Measurements from ENCODE around the gene HDAC4. TPM values are rescaled to one million over a fixed set of nuclear protein-coding genes. Genes with fewer than 3 reads are reported as not detected.

The HDAC4 gene
- total RNA-seq, 1 experiment from 2014 or later = 40.1 TPM

GRCh38 chr2:239232195-239232578, 168.6 kb downstream of the HDAC4 start:
- TF ChIP-seq REST (IDR thresholded peaks at IDR 0.05; ENCODE audit: insufficient read depth in 1 of 2, low read depth in 2 of 2, low read length in 1 of 2) = no peak
- TF ChIP-seq SIN3A (IDR thresholded peaks at IDR 0.05; ENCODE audit: borderline replicate concordance, insufficient read depth, low read depth, low read length) = no peak
- TF ChIP-seq TCF7L2 (IDR thresholded peaks at IDR 0.05; ENCODE audit: low read depth, low read length) = no peak
- TF ChIP-seq POLR2AphosphoS5 (IDR thresholded peaks at IDR 0.05; ENCODE audit: low read depth, low read length) = no peak
- TF ChIP-seq CTCF (IDR thresholded peaks at IDR 0.05) = no peak
- no peaks in the 10 kb centered on the region for H3K9me3 ChIP-seq (ENCODE audit: control insufficient read depth, insufficient read depth, low read depth, low read length)
- H3K36me3 ChIP-seq (ENCODE audit: control insufficient read depth, insufficient read depth, low read length) = no peaks in the 10 kb centered on the region
- H3K27ac ChIP-seq (ENCODE audit: low read length) = no peak overlapping the region
- CTCF ChIA-PET = no interaction called here
- no TSS peak for BruUV-seq (replicated peaks)
- DNase-seq (ENCODE audit: low read depth, low spot score) = no peak
- ATAC-seq = no peak
- H3K4me3 ChIP-seq (ENCODE audit: low read depth in 2 of 2, low read length in 2 of 2) = no peak overlapping the region
- H3K4me1 ChIP-seq (ENCODE audit: control insufficient read depth, insufficient read depth, low read length) = no peaks in the 10 kb centered on the region; the same call in 1 of the 2 replicates
- in situ Hi-C loops (cut with HindIII; ENCODE audit: low pct_unique_long_range_greater_than_20kb, low sequenced_read_pairs) = no loop called here
- POLR2A ChIA-PET = no interaction called here
- no peaks in the 10 kb centered on the region for H3K27me3 ChIP-seq (ENCODE audit: control insufficient read depth, insufficient read depth, low read length)
- intact Hi-C loops (cut with micrococcal nuclease; ENCODE audit: unreplicated experiment) = no loop called here

- BruUV-seq (replicated peaks) = no TSS peak
- POLR2A ChIA-PET = interaction anchor here (0.6 kb wide), 1 partner anchor 157 kb away, joined by 3 read pairs; no protein-coding TSS in a partner anchor
- no peak overlapping the region for H3K27ac ChIP-seq (ENCODE audit: low read length)
- H3K36me3 ChIP-seq (ENCODE audit: control insufficient read depth, insufficient read depth, low read length) = no peaks in the 10 kb centered on the region
- H3K27me3 ChIP-seq (ENCODE audit: control insufficient read depth, insufficient read depth, low read length) = no peaks in the 10 kb centered on the region
- no peaks in the 10 kb centered on the region for H3K9me3 ChIP-seq (ENCODE audit: control insufficient read depth, insufficient read depth, low read depth, low read length)
- CTCF ChIA-PET = no interaction called here
- H3K4me1 ChIP-seq (ENCODE audit: control insufficient read depth, insufficient read depth, low read length) = no peaks in the 10 kb centered on the region; the same call in 1 of the 2 replicates
- in situ Hi-C loops (cut with HindIII; ENCODE audit: low pct_unique_long_range_greater_than_20kb, low sequenced_read_pairs) (no loop called here), intact Hi-C loops (cut with micrococcal nuclease; ENCODE audit: unreplicated experiment) (no loop called here)
- no peak overlapping the region for H3K4me3 ChIP-seq (ENCODE audit: low read depth in 2 of 2, low read length in 2 of 2)
- TF ChIP-seq REST (IDR thresholded peaks at IDR 0.05; ENCODE audit: insufficient read depth in 1 of 2, low read depth in 2 of 2, low read length in 1 of 2) (no peak), SIN3A (IDR thresholded peaks at IDR 0.05; ENCODE audit: borderline replicate concordance, insufficient read depth, low read depth, low read length) (no peak), TCF7L2 (IDR thresholded peaks at IDR 0.05; ENCODE audit: low read depth, low read length) (no peak), CTCF (IDR thresholded peaks at IDR 0.05) (no peak), POLR2AphosphoS5 (IDR thresholded peaks at IDR 0.05; ENCODE audit: low read depth, low read length) (no peak)
- ATAC-seq (no peak), DNase-seq (ENCODE audit: low read depth, low spot score) (no peak)
These were observed 169.3 kb downstream of the HDAC4 start for GRCh38 chr2:239231231-239232194.
